Left lung (tissue), 10 donors: Measurements from ENCODE around the gene DENND6B. TPM values are rescaled to one million over a fixed set of nuclear protein-coding genes. Genes with fewer than 3 reads are reported as not detected.
A peak's percentile ranks its signal among the peaks of the same experiment; 100 is the strongest.

Source experiments
- ATAC-seq: fragments of 200-7000 bp; cut with Tn5 transposase; one replicate; pipeline ENCODE4 v1.9.1; 2020; ENCODE audit warnings: moderate library complexity
- DNase-seq, 4 donors: peaks; one replicate each; pipeline ENCODE4 v3.0.0-alpha.2; 2013 to 2020
- H3K27ac ChIP-seq, 2 donors: fragments of 200-600 bp; sonication (generic) in 1 of 2; one replicate each; pipeline versions ENCODE4 v1.5.0 to v1.8.0; 2020 to 2021
- H3K27me3 ChIP-seq, 2 donors: fragments of 200-600 bp; sonication (generic) in 1 of 2; one replicate each; pipeline versions ENCODE4 v1.5.0 to v1.8.0; 2020 to 2021
- H3K36me3 ChIP-seq, 2 donors: fragments of 200-600 bp; sonication (generic) in 1 of 2; one replicate each; pipeline versions ENCODE4 v1.5.0 to v1.8.0; 2020 to 2021
- H3K4me1 ChIP-seq, 2 donors: fragments of 200-600 bp; one replicate each; pipeline ENCODE4 v1.8.0; 2021
- H3K4me3 ChIP-seq, 2 donors: fragments of 200-600 bp; sonication (generic) in 1 of 2; one replicate each; pipeline versions ENCODE4 v1.5.0 to v1.8.0; 2020 to 2021; ENCODE audit warnings: mild to moderate bottlenecking in 1 of 2
- H3K9me3 ChIP-seq, 2 donors: fragments of 200-600 bp; sonication (generic) in 1 of 2; one replicate each; pipeline versions ENCODE4 v1.5.0 to v1.8.0; 2020 to 2021
- CTCF ChIP-seq, 2 donors: fragments of 200-600 bp; sonication (generic) in 1 of 2; IDR thresholded peaks; one replicate each; pipeline versions ENCODE4 v1.5.0 to v1.8.0; 2021; ENCODE audit warnings: antibody characterized with exemption in 2 of 2
- intact Hi-C, 2 donors: fragments of 100-400 bp; cut with DNase I; formaldehyde crosslinking; loops; one replicate each; pipeline versions ENCODE4 v1.11.2 to v1.14.2; 2022
- polyA plus RNA-seq, 6 donors: library from polyadenylated mRNA; unstranded; fragments of 120-200 nt; gene quantifications; one replicate each; pipeline ENCODE4 v1.2.1, GENCODE V29; 2013; ENCODE audit not compliant: insufficient read length in 6 of 6
- total RNA-seq, 2 donors: library from RNA; stranded (reverse); fragmentation: NEBNext Ultra II Directional; extraction: Animal tissue kit (Norgen Biotek cat#: 25700); gene quantifications; one replicate each; pipeline ENCODE4 v1.2.1, GENCODE V29; 2021
- donor health status: DM: no; HTN: yes; CAD: no.
- donor health status: DM: no; HTN: no; CAD: no.

The DENND6B gene
- total and polyA plus RNA-seq, 8 donors, result 7.3 to 18.8 (median 12.1) TPM

- peaks cover 5 to 22% of the 10 kb centered on the region in 2 donors for H3K4me1 ChIP-seq
- no peak for ATAC-seq
- intact Hi-C loops, result no loop called here
- no peak for TF ChIP-seq CTCF (IDR thresholded peaks at IDR 0.05)
- DNase-seq, result no peak
- H3K9me3 ChIP-seq, result no peaks in the 10 kb centered on the region
- no peaks in the 10 kb centered on the region for H3K27me3 ChIP-seq
- H3K27ac ChIP-seq, result no peak overlapping the region
- peaks cover 0 to 9% of the 10 kb centered on the region in 2 donors for H3K36me3 ChIP-seq
- no peak overlapping the region for H3K4me3 ChIP-seq
Measured at GRCh38 chr22:50347157-50347556, 20.3 kb upstream of the DENND6B start.

- Histone ChIP-seq H3K36me3 (peaks cover 0 to 2% of the 10 kb centered on the region in 2 donors), H3K9me3 (no peaks in the 10 kb centered on the region), H3K27me3 (no peaks in the 10 kb centered on the region), H3K4me1 (peaks cover 8 to 25% of the 10 kb centered on the region in 2 donors), H3K27ac (no peak overlapping the region), H3K4me3 (no peak overlapping the region)
- DNase-seq (no peak), ATAC-seq (no peak)
- intact Hi-C loops, result no loop called here
- no peak for TF ChIP-seq CTCF (IDR thresholded peaks at IDR 0.05)
Measured at GRCh38 chr22:50346470-50346869, 19.7 kb upstream of the DENND6B start.

- no peak for ATAC-seq
- Histone ChIP-seq H3K4me3 (peak overlapping the region; percentile 69 to 71), H3K4me1 (peaks cover 8 to 25% of the 10 kb centered on the region in 2 donors), H3K36me3 (no peaks in the 10 kb centered on the region), H3K27ac (peak overlapping the region in 1 of 2 donors; percentile 81), H3K9me3 (no peaks in the 10 kb centered on the region), H3K27me3 (no peaks in the 10 kb centered on the region)
- DNase-seq, result no peak
- intact Hi-C loops, result no loop called here
- no peak for TF ChIP-seq CTCF (IDR thresholded peaks at IDR 0.05)
Measured at GRCh38 chr22:50343541-50343935, 16.7 kb upstream of the DENND6B start.

GRCh38 chr22:50342651-50343540, 16.1 kb upstream of the DENND6B start, which contains the start of gene PPP6R2:
Gene PPP6R2, plus strand, starts transcription at chr22:50343327. Its CDS starts 50,582 bp downstream, at chr22:50393909.
- ATAC-seq (peak; percentile 93), DNase-seq (peak; percentile 72 to 98 (median 78))
- Histone ChIP-seq H3K4me1 (peaks cover 8 to 25% of the 10 kb centered on the region in 2 donors), H3K27me3 (no peaks in the 10 kb centered on the region), H3K9me3 (no peaks in the 10 kb centered on the region), H3K27ac (peak within 1 kb of the TSS; percentile 58 to 81), H3K36me3 (no peaks in the 10 kb centered on the region), H3K4me3 (peak within 1 kb of the TSS; percentile 69 to 71)
- TF ChIP-seq CTCF (IDR thresholded peaks at IDR 0.05), result no peak
- intact Hi-C loops, result no loop called here

GRCh38 chr22:50341977-50342650, 15.3 kb upstream of the DENND6B start:
- H3K4me1 ChIP-seq, result peaks cover 8 to 18% of the 10 kb centered on the region in 2 donors
- intact Hi-C loops, result no loop called here
- peak; percentile 90 to 92 for TF ChIP-seq CTCF (IDR thresholded peaks at IDR 0.05)
- DNase-seq (peak; percentile 82 to 96 (median 90)), ATAC-seq (peak; percentile 93)
- H3K27ac ChIP-seq, result peak overlapping the region; percentile 58 to 81
- no peaks in the 10 kb centered on the region for H3K27me3 ChIP-seq
- H3K4me3 ChIP-seq, result peak overlapping the region; percentile 69 to 71
- H3K9me3 ChIP-seq, result no peaks in the 10 kb centered on the region
- H3K36me3 ChIP-seq, result no peaks in the 10 kb centered on the region
